SIG-M5 treated with dmso at 0.1 percent for 504 hours (cell line): ENCODE results near the gene IGF1.

Experiments used
- DNase-seq: peaks from one replicate; lab custom pipeline; 2025; ENCODE audit not compliant: unreplicated experiment; lab: John Stamatoyannopoulos, UW

IGF1 gene

GRCh38 chr12:102480406-102480805, at the start of gene IGF1:
TSS of gene IGF1 (minus strand) at chr12:102480563. CDS start at chr12:102480381, 182 bp downstream.
- peak; percentile 44 for DNase-seq

- DNase-seq = no peak
Measured at GRCh38 chr12:102528111-102528510, 47.7 kb upstream of the IGF1 start.

DNA sequence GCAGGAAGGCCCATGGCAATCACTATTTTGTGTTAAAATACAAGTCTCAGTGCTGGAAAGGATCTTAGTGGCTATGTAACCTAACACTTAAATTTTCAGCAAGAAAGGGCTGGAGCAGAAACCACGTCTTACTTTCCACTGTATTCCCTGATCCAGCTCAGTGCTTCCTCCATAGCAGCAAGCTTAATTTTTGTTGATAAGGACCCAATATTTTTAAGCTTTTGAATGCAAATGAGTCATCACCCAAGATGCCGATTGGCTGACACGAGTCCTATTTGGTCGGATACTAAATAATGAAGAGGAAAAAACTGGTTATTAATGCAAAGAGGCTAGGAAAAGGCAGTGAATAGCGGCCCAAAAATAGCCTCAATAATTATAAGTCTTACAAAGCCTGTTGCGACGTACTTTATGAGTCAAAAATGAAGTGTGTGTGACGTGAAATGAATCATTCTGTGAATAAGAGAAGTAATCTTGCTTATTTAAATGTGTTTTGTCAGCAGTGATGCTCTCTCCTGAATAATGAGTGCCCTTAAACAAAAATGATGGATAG, 46.9 kb upstream of the IGF1 start:
- DNase-seq = no peak

DNA sequence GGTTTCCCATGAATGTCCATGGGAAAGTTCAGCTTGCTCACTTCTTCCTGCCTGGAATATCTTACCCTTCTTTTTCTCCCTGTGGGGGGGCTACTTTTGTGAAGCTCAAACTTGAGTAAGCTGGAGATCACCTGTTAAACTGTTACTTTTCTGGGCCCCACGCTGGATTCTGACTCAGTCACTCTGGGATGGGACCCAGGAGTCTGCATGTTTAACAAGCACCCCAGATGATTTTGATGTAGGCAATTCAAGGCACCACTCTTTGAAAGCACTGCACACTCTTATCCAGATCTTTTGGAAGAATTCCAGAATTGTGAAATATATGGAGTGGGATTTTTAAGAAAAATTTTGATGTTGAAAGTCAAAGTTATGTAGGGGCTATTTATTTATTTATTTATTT, 46.3 kb upstream of the IGF1 start:
- no peak for DNase-seq

DNA sequence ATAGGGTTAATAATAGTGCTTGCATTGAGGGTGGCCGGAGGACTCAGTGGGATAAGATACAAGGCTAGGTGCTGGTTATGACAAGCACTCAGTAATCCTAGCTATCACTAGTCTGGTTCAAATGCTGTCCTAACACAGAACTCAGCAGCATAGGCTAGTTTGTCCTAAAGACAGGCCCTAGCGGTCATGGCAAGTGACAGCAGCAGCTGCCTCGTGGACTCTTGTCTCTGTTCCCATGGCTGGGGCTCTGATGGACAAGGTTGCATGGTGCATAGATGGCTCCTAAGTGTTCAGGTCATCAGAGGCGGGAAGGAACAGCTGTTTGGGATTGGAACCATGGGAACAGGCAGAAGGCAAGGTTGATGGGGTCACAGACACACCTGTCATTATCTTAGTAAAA, 42.4 kb upstream of the IGF1 start:
- DNase-seq = no peak

- no peak for DNase-seq
Measured at GRCh38 chr12:102521662-102522277, 41.4 kb upstream of the IGF1 start.

DNA sequence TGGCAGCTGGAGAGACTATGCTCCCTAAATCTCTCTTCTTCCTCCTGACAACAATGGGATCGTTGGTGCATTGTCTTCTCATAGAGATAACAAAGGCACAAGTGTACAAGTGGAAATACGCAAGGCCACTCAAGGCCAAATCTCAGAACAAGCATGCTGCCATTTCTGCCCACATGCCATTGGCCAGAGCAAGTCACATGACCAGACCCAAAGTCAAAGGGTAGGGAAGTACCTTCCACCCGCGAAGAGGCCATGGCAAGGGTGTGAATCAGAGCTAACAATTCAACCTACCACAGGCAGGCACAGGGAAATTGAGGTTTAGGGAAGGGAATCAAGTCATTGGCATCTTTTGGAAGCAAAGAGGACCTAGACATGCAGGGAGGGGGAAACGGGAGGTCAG, 38.5 kb upstream of the IGF1 start:
- no peak for DNase-seq

GRCh38 chr12:102514696-102515095, 34.3 kb upstream of the IGF1 start:
- no peak for DNase-seq

DNA sequence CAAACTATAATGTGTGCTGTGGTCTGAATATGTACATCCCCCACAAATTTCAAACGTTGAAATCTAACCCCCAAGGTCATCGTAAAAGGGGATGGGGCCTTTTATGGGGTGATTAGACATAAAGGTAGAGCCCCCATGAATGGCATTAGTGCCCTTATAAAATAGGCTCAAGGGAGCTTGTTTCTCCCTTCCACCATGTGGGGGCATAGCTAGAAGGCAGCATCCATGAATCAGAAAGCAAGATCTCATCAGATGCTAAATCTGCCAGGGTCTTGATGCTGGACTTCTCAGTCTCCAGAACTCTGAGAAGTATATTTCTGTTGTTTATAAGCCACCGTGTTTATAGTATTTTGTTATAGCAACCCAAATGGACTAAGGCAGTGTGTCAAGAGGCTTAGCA, 33.4 kb upstream of the IGF1 start:
- DNase-seq = no peak

DNA sequence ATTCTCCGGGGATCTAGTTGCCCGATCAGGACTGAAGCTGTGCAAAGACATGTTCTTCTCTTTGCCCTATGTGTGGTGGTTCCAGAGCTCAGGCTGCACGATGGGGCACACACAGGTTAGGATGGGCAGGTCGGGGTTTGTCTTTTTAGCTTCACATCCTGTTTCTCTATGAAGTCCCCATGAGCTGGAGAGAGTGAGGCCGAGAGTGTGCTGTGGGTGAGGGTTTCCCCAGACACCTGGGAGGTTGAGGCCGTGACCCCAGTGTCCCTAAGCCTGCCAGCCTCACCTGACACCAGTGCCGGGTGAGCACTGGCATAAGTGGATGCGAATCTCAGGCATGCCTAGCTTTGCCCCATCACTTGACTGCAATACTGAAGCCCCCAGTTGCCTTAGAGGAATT, 32.9 kb upstream of the IGF1 start:
- no peak for DNase-seq

DNA sequence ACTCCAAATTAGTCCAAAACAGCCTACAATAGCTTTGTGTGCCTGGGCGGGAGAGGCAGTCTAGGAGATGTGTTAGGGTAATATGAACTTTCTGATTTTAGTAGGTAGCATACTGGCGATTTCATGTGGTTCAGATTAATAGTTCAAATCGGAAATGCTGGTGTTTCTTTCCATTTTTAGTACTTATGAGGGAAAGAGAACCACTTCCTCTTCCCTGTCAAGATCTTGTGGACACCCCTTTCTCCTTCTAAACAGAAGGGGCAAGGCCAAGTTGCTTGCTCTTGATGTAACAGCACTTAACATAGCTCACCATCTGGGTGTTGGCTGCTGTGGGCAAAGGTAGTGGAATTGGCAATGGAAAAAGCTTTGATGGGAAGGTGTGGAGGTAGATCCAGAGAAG, 32.2 kb upstream of the IGF1 start:
- peak; percentile 62 for DNase-seq

DNA sequence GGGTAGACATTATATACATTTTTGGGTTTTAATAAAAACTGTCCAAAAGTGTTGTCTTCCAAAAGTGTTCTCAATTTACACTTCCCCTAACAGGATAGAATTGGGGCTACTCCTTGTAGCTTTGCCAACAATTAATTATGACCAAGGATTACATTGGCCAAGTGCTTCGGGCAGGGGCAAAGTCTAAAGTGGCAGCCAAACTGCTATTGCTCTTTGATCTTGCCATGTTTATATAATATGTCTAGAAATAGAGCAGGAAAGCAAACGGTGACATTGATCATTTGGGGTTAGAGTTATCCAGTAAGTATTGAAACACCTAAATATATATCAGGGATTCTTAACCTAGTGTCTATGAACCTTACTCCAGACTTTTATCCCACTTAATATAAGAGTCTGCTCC, 31.2 kb upstream of the IGF1 start:
- DNase-seq = no peak

GRCh38 chr12:102510463-102510862, 30.1 kb upstream of the IGF1 start:
- DNase-seq = no peak

GRCh38 chr12:102510031-102510430, 29.7 kb upstream of the IGF1 start:
- DNase-seq = no peak

GRCh38 chr12:102509123-102509626, 28.8 kb upstream of the IGF1 start:
- no peak for DNase-seq

GRCh38 chr12:102508052-102508451, 27.7 kb upstream of the IGF1 start:
- no peak for DNase-seq

DNA sequence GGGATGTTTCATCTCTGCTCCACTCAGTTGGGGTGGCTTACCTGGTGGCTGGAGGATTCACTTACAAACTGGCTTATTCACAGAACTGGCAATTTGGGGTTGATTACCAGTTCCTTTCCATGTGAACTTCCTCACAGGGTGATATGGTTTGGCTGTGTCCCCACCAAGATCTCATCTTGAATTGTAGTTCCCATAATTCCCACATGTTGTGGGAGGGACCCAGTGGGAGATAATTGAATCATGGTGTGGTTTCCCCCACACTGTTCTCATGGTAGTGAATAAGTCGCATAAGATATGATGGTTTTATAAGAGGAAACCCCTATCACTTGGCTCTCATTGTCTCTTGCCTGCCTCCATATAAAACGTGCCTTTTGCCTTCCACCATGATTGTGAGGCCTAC, 26.9 kb upstream of the IGF1 start:
- DNase-seq = no peak

DNA sequence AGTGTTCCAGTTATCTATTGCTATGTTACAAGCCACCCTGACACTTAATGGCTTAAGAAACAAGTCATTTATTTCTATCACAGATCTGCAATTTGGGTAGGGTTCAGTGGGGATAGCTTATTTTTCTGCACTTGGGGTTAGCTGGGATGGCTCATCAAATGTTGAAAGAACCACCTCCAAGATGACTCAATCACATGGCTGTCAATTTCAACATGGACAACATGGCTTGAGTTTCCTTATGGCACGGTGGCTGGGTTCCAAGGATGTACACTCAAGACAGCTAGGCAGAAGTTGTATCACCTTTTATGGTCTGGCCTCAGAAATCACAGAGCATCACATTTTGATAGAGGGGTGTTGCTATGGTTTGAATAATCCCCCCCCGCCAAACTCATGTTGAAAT, 24.5 kb upstream of the IGF1 start:
- DNase-seq = peak; percentile 12

- peak; percentile 91 for DNase-seq
Measured at GRCh38 chr12:102504280-102504679, 23.9 kb upstream of the IGF1 start.

- no peak for DNase-seq
Measured at GRCh38 chr12:102503831-102504230, 23.5 kb upstream of the IGF1 start.

DNA sequence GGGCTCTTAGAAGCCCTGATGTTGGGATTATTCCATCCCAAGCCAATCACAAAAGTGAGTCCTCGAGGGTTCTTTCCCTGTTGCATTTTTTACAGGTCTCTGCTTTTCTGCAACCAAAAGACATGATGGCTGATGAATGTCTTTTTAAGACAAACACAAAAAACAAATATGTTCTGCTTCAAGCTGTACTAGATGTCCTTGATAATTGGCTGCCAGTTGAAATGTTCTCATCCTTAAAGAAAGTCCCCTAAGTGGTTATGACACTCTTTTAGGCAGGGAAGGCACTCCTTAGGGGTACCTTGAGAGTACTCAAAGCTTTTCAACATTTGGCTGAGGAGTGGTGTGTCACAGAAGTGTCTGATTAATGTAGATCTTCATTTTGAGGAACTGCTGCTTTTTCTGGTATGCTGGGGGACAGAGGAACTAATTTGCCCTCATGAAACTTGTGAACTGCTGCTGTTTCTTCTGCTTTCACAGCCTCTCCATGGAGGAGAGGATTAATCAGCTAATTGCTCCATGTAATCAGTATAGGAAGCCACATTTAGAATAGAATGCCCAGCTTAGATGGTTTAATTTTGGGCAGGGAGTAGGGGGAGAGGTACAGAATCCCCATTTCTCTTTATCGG, 22.8 kb upstream of the IGF1 start:
- DNase-seq = peak; percentile 91

- DNase-seq = no peak
Measured at GRCh38 chr12:102501773-102502172, 21.4 kb upstream of the IGF1 start.

GRCh38 chr12:102498471-102498870, 18.1 kb upstream of the IGF1 start:
- DNase-seq = peak; percentile 63
